Measurements from ENCODE around the gene ALDOC. TPM values are rescaled to one million over a fixed set of nuclear protein-coding genes. Genes with fewer than 3 reads are reported as not detected.

ALDOC gene
- total RNA-seq, 1 experiment from 2014 or later, result 53.2 TPM

DNA sequence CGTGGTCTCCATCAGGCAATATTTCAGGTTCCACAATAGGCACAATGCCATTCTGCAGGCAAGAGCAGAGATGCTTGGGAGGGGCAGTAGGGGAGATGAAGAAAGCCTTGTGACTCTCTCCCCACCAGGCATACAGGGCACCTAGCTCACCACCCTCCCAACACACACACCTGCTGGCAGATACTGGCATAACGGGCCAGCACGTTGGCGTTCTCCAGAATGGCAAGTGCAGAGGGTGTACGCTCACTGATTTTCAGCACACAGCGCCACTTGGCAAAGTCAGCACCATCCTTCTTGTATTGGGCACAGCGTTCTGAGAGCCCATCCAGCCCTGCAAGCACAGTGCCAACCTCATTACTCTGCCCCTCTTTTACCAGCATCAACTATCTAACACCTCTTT is 2.2 kb downstream of the ALDOC start:
- Histone ChIP-seq H2BK20ac (ENCODE audit: low read depth, low read length, poor library complexity, severe bottlenecking) (no peak overlapping the region), H3K27me3 (ENCODE audit: insufficient read depth, low read length) (no peaks in the 10 kb centered on the region), H4K5ac (ENCODE audit: insufficient read length, low read depth, low read length) (no peak overlapping the region), H3K9me3 (ENCODE audit: control insufficient read depth, low read depth, low read length) (no peaks in the 10 kb centered on the region), H2BK12ac (ENCODE audit: insufficient read length, low read depth, low read length) (no peak overlapping the region), H2BK120ac (ENCODE audit: low read depth, low read length, poor library complexity, severe bottlenecking) (no peak overlapping the region), H4K20me1 (ENCODE audit: control insufficient read depth, insufficient read depth, insufficient read length) (peaks cover 2% of the 10 kb centered on the region), H2AFZ (ENCODE audit: low read length) (no peak overlapping the region), H3K79me2 (ENCODE audit: insufficient read depth, low read length) (no peaks in the 10 kb centered on the region), H4K91ac (ENCODE audit: insufficient read length, low read depth, low read length) (no peak overlapping the region), H3K79me1 (ENCODE audit: insufficient read depth, low read depth, low read length, poor library complexity, severe bottlenecking) (no peaks in the 10 kb centered on the region), H3K4me1 (ENCODE audit: insufficient read depth, low read length) (no peaks in the 10 kb centered on the region), H3K23ac (ENCODE audit: insufficient read length, low read depth, low read length) (no peak overlapping the region), H3K9ac (ENCODE audit: extremely low read depth, insufficient read length, low read length) (no peak overlapping the region), H3K23me2 (ENCODE audit: insufficient read length, low read depth, low read length, poor library complexity, severe bottlenecking) (peaks cover 11% of the 10 kb centered on the region), H3K14ac (ENCODE audit: insufficient read depth, low read length) (no peak overlapping the region), H4K8ac (replicated peaks; ENCODE audit: insufficient read length, low read depth, low read length) (no peak overlapping the region), H2AK5ac (ENCODE audit: insufficient read length, low read length) (no peak overlapping the region), H3K56ac (ENCODE audit: insufficient read length, low read depth, low read length) (no peak overlapping the region), H3K27ac (ENCODE audit: insufficient read length, low read depth, low read length) (no peak overlapping the region), H3K18ac (ENCODE audit: insufficient read length, low read depth, low read length) (no peak overlapping the region), H2BK5ac (ENCODE audit: insufficient read length, low read length) (no peak overlapping the region), H2BK15ac (ENCODE audit: low read depth, low read length) (no peak overlapping the region), H3K4me2 (ENCODE audit: insufficient read depth, insufficient read length, low read length) (no peak overlapping the region), H3T11ph (ENCODE audit: low read length) (no peak overlapping the region), H3K4ac (ENCODE audit: low read depth, low read length) (no peak overlapping the region)
- no peak for DNase-seq
- Mint-ChIP-seq H3K9me3 (no peaks in the 10 kb centered on the region), H3K4me1 (peaks cover 24 to 37% of the 10 kb centered on the region in 2 experiments), H3K4me3 (peak overlapping the region in 1 of 2 experiments; percentile 21; a peak in 2 of 5 replicates), H3K27ac (no peak overlapping the region), H3K36me3 (ENCODE audit: insufficient read depth in 1 of 3, low read depth in 3 of 3) (peaks cover 19 to 45% (median 43%) of the 10 kb centered on the region in 3 experiments; a peak in 6 of 7 replicates), H3K27me3 (ENCODE audit: low read depth) (peaks cover 7% of the 10 kb centered on the region)
- TF ChIP-seq, protein P1, sequence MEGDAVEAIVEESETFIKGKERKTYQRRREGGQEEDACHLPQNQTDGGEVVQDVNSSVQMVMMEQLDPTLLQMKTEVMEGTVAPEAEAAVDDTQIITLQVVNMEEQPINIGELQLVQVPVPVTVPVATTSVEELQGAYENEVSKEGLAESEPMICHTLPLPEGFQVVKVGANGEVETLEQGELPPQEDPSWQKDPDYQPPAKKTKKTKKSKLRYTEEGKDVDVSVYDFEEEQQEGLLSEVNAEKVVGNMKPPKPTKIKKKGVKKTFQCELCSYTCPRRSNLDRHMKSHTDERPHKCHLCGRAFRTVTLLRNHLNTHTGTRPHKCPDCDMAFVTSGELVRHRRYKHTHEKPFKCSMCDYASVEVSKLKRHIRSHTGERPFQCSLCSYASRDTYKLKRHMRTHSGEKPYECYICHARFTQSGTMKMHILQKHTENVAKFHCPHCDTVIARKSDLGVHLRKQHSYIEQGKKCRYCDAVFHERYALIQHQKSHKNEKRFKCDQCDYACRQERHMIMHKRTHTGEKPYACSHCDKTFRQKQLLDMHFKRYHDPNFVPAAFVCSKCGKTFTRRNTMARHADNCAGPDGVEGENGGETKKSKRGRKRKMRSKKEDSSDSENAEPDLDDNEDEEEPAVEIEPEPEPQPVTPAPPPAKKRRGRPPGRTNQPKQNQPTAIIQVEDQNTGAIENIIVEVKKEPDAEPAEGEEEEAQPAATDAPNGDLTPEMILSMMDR (conservative IDR thresholded peaks at IDR 0.05), result peak; percentile 22; the same call in 1 of the 3 replicates
- no CpG with 5 or more reads among the region's 7 CpGs for WGBS (ENCODE audit: extremely low coverage, insufficient read length, low lambda C conversion rate)

Data from H9 (cell line).